GM18517 (cell line): ENCODE data around the gene KCNMA1.

Source experiments
- ATAC-seq: cut with Tn5 transposase; IDR thresholded peaks from one replicate; pipeline ENCODE4 v1.9.1; 2021; ENCODE audit warnings: mild to moderate bottlenecking, moderate library complexity; ENCODE audit not compliant: unreplicated experiment

KCNMA1 gene

DNA sequence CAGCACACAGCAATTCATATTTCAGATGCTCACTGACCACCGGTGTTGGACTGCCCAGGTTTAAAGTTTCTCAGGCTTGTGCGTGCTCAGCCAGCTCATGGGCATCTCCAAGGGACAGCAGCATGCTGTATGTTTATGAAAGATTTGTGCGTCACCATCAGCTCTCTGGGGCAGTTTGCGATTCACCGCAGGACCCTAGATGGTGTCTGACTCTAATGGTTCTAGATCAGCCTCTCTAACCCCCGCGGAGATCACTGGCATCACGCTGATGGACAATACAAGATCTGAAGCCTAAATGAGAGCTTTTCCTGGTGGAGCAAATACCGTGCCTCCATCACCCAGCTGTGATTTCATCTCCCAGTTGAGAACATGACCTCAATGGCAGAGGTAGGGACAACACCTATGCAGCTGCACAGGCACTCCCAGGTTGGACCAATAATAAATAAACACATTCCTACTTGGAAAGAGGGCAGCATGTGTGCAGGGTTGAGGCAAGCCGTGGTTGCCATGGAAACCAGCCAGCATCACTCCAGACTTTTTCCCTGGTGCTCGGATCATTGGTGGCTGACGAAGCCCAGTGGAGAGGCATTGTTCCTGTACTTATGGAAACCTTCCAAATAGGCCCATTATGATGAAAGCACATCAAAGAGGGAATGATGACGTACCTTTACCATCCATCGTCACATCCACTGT is 253.6 kb downstream of the KCNMA1 start:
- no peak for ATAC-seq

DNA sequence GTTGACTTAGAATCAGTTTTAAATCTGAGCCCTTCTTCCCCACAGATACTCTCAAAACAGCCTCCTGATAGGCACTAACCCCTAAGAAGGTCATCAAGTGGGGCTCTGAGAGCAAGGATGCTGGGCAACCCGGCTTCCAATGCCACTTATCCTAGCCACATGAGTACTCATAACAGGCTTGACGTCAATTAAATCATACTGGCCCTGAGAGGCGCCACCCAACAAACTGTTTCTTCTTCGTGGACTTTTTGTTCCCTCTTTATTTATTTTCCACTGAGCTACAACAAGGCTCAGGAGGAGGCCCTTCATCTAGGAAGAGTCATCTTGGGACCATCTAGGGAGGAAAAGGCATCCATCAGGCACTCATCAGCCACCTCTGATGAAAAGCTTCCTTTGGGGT is 255.9 kb downstream of the KCNMA1 start:
- no peak for ATAC-seq

DNA sequence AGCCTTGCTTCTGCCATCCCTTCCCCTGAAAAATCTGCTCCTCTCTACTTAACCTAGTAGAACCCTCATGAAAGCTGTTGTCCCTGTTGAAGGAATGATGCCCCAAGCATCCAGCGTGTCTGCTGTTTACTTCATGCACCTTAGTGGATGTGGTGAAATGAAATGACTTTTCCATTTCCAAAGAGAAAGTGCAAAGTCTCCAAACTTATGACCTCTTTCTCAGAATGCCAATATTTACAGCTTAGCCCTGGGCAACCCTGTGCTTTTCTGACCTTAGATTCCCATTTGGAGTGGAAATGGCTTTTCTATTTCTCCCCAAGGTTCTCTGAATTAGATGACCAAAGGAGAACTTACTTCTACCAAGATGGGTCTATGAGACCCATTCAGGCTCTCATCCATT is 256.9 kb downstream of the KCNMA1 start:
- ATAC-seq, result no peak

DNA sequence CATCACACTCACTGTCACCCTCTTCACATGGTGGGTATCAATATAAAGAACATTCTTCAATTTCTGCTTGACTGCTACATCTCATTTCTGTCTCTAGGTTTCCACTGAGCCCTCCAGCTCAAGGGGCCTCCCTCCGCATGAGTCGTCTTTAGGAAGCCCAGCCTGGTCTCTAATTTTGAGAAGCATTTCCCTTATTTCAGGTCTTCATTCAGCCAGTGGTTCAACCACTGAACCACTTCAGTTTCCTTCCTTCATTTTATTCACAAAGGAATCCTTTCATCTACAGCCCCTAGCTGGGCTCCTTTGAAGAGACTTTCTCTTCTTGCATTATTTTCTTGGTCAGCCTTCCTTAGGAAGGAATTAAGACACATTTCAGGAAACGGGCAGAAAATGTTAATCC is 257.4 kb downstream of the KCNMA1 start:
- ATAC-seq, result no peak

DNA sequence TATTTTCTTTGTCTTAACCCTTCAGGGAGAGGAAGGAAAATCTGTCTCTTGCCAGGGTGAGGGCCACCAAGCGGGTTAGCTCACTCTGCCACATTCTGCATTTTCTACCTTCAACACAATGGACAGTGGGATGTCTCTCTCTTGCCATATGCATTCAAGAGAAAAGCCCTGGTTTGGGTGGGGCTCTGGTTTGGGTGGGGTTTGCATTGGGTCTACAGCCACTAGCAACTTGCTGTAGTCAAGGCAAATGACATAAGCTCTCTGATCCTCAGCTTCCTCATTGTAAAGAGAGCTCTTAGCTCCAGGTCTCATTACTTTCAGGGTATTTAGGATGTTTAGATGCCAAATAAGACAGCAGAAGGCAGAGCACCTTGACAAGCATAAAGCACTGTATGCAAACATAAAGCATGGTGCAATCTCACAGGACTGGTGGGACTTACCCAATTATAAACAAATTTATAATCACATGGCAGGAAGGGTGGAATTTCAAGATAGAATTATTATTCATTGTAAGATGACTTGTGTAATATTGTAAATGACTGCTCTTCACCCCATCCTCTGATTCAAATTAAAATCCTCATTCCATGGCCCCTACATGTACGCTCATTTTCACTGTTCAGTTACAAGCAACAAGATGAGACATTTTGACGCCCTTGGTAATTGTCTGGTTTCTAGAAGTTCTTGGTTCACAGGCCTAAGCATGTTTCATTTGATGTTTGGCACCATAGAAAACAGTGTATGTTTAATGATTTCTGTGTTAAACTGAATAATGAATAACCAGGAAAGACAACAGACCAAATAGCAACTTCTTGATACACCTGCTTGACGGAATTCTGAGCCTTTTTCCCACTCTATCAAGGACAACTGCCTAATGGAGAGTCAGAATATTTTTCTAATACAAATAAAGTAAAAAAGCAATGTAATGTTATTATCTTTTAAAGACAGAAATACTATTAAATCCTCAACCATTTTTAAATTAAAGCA is 258.9 kb downstream of the KCNMA1 start:
- ATAC-seq, result no peak

DNA sequence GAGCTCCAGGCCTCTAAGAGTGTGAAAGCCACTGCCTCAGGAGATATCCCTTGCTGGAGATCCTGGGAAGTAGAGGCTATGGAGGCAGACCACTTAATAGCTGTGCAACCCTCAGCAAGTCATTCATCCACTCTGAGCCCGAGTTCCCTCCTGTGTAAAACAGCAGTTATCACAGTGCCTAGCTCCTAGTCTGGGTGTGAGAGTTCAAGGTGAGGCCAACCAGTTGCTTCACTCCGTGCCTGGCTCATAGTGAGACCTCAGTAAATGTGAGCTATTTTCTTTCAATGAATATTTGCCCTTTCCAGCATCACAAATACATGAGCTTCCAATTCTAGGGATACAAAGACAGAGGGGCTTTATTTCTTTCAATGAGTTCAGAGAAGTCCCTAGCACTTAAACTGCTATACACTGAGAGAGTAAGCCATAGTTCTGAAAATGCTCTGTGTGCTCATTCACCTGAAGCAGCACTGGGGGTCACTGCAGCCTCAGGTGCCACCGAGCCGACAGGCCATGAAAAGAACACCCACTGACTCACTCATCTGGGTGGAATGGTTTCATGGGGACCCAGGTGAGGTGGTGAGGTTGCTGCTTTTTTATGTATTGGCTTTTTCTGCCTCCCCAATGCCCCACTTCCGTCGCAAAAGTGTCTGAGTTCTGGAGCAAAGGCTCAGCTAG is 259.8 kb downstream of the KCNMA1 start:
- ATAC-seq, result no peak

DNA sequence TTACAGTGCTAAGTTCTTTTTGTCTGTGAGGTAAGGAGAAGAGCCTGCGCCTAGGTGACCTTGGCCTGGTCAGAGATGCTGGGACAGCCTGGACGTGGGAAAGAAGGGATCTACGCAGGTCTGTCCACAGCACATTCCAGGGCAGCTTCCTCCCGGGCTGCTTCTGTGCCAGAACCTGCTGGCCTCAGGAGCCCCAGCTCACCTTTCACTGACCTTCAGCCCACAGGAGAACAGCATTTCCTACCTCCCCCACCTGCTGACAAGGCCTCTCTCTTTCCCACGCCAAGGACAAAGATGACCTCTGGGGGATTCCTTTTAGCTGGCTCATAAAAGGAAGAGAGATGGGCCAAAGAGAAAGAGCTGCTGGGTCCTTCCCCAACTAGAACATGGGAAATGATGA is 260.6 kb downstream of the KCNMA1 start:
- no peak for ATAC-seq

DNA sequence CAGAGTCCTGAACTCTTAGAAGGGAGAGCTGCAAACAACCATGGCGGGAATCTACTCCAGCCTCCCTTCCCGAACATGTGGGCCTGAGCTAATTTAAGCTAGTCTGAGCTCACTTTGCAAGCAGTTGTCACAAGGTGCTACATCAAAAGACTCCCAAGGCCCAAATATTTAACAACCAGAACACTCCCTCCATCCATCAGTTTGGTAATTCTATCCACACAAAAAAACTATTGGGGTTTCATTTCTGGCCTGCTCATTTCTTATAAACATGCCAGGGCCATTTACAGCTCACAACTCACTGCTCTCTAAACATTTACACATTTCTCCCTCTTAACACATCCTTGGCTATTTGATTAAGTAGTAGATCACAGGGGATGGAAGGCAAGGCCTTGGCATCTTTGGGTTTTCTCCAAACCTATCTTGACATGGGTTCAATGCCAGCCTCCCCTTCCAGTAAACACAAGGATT is 263.4 kb downstream of the KCNMA1 start:
- ATAC-seq, result no peak

DNA sequence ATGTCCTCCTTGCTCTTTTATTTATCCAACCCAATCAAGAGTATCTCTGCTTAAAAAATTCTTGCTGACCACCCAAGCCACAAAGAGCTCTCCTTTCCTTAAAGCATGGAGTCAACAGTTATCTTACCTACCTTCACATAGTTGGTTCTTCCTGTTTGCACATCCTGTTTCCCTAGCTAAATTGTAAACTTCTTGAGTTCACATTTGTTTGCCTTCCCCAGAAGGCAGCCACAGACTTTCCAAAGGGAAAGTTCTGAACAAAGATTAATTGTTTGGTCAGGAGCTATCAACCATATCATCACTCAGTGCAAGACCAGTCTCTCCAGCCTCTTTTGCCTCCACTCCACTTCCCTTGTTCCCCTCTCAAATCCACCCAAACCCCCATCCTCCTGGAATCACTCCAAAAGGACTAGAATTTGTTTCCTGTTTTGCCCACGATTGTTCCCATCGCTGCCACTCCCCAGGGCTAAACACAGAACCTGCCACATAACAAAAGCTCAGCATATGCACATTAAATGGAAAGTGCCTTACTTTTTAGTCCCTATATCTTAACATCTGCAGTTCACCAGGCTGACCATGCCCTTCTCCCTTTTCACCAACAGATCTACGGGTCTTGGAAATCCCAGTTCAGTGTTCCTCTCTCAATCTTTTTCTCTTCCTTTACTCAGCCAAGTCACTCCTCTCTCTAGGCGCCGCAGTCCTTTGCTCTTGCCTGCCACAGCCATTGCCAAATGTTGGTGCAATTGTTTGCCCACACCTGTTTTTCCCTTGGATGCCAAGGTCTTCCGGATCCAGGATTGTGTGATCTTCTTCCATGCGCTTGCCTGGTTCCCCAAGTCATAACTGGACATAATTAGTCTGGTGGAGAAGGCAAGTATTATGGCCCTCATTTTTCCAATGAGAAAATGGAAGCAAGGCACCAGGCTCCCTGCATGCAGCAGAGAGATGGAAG is 265.5 kb downstream of the KCNMA1 start:
- no peak for ATAC-seq

DNA sequence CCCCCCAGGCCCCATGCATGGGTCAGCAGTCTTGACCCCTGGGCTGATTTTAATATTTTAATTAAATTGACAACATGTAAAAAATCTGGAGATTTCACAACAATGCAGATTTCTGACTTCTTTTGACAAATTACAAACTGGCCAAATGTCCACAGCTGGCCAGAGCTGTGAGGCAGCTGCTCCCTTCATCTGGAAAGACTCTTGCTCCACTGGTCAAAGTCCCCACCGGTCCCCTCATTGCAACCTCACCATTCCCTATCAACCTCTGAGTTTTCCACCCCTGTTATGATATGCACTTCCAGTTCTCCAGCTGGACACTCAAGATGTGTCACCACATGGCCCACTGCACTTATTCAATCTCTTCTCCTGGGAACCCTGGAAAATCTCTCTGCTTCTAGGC is 266.2 kb downstream of the KCNMA1 start:
- no peak for ATAC-seq

DNA sequence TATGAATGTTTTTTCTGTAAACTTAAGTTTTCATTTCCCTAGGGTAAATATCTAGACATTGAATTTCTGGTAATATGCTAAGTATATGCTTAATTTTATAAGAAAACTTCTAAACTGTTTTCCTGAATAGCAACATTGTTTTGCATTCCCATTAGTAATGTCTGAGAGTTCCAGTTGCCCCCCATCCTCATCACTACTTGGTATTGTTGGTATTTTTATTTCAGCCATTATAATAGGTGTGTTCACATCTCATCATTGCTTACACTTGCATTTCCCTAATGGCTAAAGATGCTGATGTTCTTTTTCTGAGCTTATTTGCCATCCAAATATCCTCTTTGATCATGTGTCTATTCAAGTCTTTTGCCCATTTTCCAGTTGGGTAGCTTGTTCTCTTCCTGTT is 269.6 kb downstream of the KCNMA1 start:
- no peak for ATAC-seq

DNA sequence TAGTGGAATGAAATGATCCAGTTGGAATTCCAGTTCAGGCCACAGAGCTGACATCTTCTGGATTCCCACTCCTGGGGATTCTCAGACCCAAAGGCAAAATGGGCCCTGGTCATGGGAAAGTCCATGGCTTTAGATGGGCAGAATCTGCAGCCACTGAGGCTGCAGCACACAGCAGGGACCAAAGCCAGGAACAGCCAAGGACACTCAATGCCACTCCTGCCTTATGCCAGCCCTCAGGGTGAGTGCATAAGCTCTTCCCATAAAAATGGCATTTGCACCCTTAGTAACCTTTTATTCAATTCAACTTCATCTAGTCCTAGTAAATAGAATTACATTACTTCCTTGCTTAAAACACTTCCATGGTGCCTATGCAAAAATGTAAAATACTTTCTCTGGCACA is 274.4 kb downstream of the KCNMA1 start:
- ATAC-seq, result no peak

DNA sequence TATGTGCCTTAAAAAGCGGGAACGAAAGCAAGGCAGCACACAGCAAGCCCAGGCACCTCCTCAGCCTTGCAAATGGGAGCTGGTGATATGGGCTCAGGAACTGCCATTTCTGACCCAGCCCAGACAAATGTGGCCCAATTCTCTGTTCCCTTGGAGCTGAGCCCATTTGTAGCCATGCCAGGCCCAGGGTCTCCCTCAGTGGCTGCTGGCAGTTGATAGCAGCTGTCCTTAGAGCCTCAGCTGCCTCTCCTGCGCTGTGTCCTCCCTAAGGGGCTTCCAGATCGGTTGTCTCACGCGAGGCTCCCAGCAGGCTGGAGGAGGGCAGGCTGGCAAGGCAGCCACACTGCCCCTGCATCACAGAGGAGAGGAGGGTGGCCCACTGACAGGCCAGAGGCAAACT is 275.8 kb downstream of the KCNMA1 start:
- ATAC-seq, result no peak

DNA sequence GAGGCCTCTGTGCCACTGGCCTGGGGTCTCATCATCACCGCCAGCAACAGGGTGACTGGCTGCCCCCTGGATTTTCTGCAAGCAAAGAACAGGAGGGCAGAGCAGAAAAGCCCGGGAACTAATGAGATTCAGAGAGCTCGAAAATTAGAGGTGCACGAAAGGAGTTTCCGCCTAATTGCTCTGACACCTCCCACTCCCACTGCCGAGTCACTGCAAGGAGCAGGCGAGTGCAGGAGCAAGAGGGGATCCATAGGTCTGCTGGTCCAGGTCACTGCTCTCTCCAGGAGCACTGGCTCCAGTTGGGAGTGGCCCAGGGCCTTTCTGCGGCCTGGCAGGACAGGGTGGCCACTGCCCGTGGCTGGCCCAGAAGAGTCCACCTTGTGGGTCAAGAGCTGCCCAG is 276.2 kb downstream of the KCNMA1 start:
- ATAC-seq, result no peak

DNA sequence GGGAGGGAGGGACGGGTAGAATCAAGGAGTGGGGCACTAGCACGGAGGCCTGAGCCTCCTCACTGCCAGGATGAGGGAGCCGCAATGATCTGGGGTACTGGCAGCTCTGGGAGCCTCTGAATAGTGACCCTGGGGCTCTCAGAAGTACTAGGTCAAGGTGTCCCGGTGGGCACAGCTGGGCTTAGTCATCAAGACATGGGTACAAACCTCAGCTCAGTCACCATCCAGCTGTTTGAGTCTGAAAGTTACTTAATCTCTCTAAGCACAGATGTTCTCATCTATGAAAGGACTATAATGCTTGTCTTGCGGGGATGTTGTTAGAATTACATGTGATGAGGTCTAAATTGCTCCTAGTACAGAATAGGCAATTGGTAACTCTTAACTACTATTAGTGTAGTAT is 276.8 kb downstream of the KCNMA1 start:
- no peak for ATAC-seq

DNA sequence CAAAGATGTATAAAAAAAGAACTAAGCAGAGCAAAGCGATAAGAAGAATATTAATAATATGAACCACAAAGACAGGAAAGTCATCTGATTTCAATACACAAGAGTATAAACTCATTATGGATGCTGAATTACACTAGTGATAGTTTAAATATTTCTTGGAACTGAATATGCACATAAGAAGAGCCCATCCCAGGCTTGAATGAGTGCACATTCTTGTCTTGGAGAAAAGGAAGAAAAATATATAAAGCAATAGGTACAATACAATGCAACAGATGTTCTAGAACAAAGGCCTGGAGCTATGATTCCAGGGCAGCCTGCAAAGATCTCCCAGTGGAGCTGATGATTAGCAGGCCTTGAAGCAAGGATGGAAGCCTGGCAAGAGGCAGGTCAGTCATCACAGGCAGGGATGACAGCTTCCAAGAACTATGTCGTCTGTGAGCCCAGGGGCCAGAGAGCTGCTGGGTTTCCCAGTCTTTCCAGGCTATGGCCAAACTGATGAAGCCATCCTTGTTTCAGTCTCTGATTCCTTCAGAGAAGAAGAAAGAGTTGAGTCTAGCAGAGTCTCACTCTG is 277.6 kb downstream of the KCNMA1 start:
- no peak for ATAC-seq

DNA sequence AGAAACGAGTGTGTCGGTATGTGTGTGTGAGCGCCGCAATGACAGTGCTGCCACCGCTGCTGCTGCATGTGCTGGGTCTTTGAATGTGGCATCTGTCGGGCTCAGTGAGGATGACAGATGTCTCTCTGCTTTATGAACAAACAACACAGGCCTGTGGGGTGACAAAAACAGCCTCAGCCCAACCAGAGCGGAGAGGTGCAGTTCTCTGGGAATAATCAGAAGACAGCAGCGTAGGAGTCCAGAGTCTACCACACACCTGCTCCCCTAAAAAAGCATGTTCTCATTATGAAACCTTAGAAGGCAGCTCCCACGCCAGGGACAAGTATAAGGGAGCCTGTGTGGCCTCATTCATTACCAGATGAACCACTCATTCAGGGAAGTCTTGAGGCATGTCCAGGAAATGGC is 278.3 kb downstream of the KCNMA1 start:
- ATAC-seq, result no peak

DNA sequence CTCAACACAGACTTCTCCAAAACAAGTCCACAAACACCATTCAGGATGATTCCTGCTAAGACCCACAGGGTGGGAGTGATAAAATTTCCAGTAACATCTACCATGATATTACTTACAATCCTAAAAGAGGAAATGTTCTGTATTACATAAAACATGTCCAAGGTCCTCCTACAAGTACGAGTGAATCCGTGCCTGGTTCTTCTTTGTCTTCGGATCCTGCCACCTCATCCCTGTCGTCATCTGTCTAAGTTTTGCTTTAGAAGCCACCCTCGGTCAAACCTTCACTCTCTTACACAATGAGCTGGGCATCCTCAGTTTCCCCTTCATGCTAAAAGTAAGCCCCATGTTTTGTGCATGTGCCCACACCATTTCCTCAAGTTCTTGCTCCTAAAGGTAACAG is 279.0 kb downstream of the KCNMA1 start:
- no peak for ATAC-seq

DNA sequence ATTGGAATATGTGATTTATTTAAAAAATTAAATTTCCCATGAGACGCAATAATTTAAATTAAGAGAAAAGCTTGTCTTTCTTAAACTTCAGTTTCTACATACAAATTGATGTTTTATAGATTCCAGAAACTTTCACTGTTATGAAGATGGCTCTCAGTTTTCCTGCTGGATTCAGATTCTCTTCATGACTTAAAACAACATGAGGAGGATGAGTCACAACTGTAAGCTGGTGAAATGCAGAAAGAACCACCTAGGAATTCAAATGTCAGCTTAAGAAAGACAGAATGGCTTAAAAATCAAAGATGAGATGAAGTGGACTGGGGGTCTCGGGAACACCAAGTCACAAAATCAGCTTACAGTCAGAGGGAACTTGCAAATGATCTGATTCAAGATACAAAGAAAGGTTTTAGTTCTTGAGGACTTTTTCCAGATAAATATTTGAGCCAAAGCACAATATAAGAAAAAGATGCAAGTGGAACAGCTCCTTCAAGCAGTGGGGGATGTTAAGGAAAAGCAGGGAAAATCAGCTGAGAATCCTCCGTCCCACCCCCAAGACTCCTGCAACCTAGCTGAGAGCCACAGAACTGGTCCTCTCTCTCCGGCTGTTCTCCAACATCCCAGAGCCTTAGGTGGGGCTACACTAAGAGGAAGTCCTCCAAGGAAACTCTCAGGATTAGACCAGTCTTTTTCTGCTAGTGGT is 279.8 kb downstream of the KCNMA1 start:
- no peak for ATAC-seq

DNA sequence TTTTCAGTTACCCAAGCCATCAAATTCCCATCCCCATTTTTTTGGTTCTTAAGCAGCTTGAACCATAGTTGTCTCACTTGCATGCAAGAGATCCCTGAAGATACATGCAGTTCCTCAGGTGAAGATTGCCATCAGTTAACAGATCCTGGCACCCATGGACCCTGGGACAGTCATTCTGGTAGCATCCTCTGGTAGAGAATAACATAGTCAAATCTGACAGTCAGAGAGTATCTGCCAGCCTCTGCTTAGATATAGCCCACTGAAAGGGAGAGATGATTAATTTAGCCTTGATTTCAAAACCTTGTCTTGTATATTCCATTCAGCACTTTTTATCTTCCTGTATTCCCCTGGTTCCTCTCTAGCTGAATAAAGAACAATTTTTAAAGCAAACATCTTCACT is 280.4 kb downstream of the KCNMA1 start:
- ATAC-seq, result no peak
